Stimulated activated CD8-positive, alpha-beta memory T cell treated with anti-CD3 and anti-CD28 coated beads, Interleukin-15, amount 100 ng/mL, for 1 hour (primary cell): ENCODE data around the gene OOSP1.
"Not testable (repeated sequence)": the region's sequence is repeated elsewhere in the genome, so short reads cannot be mapped to it uniquely, and the experiment has no call there.

Experiments
- DNase-seq: peaks from one replicate; pipeline ENCODE4 v3.0.0-alpha.2; 2020; ENCODE audit warnings: low read depth

OOSP1 gene

DNA sequence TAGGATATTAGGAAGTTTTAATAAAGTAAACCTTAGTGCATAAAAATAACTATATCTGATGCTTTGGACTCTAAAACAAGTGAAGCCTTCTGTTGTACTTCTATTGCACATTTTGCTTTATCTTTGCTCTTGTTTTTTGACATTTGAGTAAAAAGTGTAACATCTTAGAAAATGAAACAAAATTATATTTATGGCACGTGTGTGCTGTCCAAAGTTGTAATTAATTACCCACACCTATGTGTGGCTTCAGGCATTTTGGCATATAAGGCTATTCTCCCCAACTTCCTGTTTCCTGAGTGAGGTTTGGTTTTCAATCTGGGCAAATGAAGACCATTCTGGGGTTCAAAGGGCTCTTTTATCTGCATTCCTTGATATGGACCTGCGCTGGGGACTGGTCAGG lies at the start of gene OOSP1:
Gene OOSP1, plus strand, starts transcription at position 301 of the 400 bp plus-strand sequence. Its CDS starts 23 bp downstream, at position 324.
- DNase-seq = no peak

DNA sequence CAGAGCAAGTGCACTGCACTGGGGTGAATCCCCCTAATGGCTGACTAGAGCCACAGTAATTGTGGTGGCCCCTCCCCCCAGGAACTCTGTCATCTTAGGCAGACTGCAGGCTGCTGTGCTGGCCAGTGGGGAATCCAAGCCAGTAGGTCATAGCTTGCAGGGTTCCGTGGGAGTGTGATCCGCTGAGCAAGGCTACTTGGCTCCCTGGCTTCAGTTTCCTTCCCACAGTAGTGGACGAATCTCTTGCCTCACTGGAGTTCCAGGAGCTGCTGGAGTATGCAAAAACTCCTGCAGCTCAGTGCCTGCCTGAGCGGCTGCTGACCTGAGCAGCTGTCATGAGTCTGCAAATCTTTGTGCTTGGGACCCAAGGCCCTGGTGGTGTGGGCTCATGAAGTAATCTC lies 46.5 kb upstream of the OOSP1 start:
- no peak for DNase-seq

DNA sequence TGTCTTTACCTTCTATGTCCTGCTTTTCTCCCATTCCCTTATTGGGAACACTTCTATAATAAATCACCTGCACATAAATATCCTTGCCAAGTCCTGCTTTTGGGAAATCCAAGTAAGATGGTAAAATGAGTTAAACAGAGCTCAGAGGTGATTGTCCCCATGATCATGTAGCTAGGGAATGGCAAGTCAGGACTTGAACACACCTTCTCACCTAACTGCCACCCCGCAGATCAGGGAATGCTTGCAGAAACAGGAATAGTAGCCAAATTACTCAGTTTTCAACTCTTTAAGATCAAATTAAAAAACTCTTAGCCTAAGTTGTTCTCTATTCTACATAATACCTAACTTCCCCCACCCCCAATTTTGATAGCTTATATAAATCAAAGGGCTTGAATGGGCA lies 43.6 kb upstream of the OOSP1 start:
- DNase-seq = no peak

- no peak for DNase-seq
These were observed 40.2 kb upstream of the OOSP1 start for GRCh38 chr11:59898046-59898445.

DNA sequence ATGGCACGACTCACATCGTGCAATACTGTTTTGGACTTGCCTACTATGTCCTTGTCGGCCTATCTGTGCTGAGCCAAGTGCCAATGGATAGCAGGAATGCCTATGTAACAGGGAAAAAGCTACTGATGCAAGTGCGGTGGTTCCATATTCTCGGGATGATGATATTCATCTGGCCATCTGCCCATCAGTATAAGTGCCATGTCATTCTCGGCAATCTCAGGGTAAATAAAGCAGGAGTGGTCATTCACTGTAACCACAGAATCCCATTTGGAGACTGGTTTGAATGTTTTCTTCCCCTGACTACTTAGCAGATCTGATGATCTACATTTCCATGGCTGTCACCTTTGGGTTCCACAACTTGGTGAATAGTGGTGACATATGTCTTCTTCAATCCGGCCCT lies 39.6 kb upstream of the OOSP1 start:
- no peak for DNase-seq

GRCh38 chr11:59899532-59899931 lies 38.7 kb upstream of the OOSP1 start:
- DNase-seq = no peak

DNA sequence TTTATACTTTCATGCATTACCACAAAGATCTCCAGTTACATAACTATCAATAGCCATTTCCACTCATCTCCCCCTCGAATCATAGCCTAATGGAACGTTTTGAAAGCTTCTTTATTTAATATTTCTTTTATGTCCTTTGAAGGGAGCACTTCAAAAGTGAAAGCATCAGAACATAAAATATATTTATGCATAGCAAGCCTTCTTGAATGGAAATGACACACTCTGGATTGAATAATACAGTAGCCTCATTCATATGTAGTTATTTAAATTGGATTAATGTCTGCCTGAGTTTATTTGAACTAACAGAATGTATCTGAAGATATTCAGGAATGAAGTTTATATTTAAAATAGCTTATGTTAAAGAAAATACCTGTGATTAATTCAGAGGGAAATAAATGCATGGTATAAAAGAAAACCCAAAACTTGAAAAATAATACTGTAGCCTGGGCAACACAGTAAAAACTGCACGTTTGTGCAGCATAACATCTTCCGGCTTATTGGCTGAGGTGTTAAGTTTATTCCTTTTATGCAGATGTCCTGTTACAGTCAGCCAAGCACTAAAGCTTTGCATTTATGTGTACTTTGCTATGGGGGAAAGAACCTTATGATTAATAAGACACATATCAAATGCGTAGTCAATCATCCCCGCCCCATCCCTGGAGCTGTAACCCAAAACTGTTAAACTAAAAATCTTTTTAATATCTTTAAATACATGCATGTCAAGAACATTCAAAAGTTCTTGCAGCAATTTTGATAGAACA lies 37.7 kb upstream of the OOSP1 start:
- DNase-seq = no peak

GRCh38 chr11:59901306-59901705 lies 36.9 kb upstream of the OOSP1 start:
- no peak for DNase-seq

GRCh38 chr11:59903569-59903968 lies 34.7 kb upstream of the OOSP1 start:
- not testable (repeated sequence) for DNase-seq

- no peak for DNase-seq
These were observed 19.8 kb upstream of the OOSP1 start for GRCh38 chr11:59918480-59918879.

DNA sequence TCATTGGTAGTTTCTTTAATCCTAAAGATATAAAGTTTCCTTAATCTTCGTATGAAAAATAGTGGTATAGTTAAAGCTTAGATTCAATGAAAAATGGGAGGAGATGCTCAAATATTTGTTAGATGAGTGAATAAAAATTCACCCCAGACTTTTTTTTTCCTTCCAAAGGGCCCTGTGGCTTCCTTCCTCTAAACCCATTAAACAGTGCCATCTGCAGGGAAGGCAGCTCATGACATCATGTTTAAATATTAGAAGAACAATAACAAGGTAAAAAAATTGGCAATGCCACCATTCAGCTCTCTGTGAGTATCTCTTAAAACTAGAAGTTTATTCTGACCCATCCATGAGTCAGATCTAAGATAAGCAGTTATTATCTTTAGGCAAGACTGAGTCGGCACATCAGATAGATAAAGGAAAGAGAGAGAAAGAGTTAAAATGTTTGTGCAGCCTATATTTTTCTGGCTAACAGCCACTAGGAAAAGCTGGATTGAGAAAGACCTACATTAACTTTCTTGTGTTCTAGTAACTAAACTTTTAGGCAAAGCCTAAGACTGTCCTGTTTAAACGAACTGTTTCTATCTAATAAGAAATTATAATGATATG lies 19.1 kb upstream of the OOSP1 start:
- no peak for DNase-seq

DNA sequence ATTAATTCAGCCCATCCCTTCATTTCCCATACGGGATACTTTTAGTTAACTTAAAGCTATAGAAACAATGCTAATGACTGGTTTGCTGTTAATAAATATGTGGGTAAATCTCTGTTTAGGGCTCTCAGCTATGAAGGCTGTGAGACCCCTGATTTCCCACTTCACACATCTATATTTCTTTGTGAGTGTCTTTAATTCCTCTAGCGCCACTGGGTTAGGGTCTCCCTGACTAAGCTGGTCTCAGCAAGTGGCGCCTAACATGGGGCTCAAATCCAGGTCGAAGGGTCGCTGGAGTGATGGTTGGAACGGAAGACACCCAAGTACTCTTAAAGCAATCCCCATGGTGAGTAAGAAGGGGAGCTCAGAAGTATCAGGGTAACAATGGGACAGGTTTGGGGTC lies 14.4 kb upstream of the OOSP1 start:
- DNase-seq = no peak

GRCh38 chr11:59931688-59932087 lies 6.5 kb upstream of the OOSP1 start:
- DNase-seq = no peak

DNA sequence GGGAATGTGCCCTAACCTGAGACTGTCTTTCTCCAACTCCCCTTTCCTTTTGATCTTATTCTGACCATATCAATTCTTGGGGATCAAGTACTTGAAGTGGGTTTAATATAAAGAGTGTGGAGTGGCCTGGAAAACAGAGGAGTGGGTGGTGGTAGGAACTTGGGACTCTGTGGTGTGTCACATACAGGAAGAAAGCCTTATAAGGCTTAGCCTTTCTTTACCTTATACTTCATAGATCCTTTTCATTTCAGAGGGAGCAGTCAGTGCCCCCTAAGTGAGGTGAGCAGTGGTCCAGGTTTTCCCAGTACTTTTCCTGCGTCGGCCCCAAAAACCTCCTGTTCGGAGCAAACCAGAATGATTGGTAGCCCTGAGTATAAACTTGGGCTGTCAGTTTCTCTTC lies 486 bp downstream of the OOSP1 start:
- DNase-seq = no peak

DNA sequence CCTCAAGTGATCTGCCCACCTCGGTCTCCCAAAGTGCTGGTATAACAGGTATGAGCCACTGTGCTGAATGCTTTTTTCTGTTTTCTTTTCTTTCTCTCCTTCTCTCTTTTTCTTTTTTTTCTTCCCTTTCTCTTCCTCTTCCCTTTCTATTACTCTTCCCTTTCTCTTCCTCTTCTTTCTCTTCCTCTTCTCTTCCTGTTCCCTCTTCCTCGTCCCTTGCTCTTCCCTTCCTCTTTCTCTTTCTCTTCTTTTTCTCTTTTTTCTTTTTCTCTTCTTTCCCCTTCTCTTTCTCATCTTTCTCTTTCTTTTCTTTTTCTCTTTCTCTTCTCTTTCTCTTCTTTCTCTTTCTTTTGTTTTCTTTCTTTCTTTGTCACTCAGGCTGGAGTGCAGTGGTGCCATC lies 1.2 kb downstream of the OOSP1 start:
- no peak for DNase-seq

DNA sequence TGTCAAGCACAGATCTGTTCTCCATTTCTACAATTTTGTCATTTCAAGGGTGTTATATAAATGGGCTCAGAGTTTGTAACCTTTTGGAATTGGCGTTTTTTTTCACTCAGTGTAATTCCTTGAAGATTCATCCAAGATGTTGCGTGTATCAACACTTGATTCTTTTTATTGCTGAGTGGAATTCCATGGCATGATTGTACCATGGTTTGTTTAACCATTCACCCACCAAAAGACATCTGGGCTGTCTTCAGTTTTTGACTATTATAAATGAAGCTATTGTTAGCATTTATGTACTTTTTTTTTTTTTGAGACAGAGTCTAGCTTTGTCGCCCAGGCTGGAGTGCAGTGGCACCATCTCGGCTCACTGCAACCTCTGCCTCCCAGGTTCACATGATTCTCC lies 2.9 kb downstream of the OOSP1 start:
- no peak for DNase-seq

GRCh38 chr11:59943997-59944714 lies 5.9 kb downstream of the OOSP1 start:
- no peak for DNase-seq

- no peak for DNase-seq
These were observed 6.5 kb downstream of the OOSP1 start for GRCh38 chr11:59944720-59945119.

DNA sequence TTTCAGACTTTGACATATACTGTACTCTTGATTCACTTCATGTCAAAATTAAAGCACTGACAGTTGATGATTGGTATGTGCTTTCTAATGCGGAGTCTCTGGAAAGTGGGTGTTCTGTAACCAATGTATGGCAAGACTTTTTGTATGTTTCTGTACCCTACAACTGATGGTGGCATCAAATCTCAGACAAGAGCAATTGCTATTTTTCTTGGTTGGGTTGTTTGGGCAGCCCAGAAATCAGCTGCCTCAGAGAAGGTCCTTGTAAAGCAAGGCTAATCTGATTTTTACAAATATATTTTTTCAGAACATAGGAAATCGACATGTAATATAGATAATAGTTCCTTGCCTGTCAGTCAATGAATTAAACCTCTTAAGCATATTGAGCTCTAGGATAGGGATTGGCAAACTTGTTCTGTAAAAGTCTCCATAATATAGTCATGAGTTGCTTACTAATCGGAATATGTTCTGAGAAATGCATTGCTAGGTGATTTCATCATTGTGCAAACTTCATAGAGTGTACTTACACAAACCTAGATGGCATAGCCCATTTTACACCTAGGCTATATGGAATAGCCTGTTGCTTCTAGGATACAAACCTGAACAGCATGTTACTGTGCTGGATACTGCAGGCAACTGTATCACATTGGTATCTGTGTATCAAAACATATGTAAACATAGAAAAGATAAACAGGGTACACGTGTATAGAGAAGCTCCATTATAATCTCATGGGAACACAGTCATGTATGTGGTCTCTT lies 15.4 kb downstream of the OOSP1 start:
- no peak for DNase-seq

GRCh38 chr11:59954219-59954847 lies 16.1 kb downstream of the OOSP1 start:
- DNase-seq = no peak

- DNase-seq = no peak
These were observed 18.9 kb downstream of the OOSP1 start for GRCh38 chr11:59957094-59957493.
